Stimulated activated CD4-positive, alpha-beta T cell treated with anti-CD3 and anti-CD28 coated beads, Interleukin-4, amount 100 ng/mL, for 48 hours (primary cell): ENCODE measurements around the gene ASPSCR1.

Experiments used
- DNase-seq, 2 donors: peaks; one replicate each; pipeline ENCODE4 v3.0.0-alpha.2; 2020; ENCODE audit warnings: low read depth in 2 of 2

ASPSCR1 gene, protein sequence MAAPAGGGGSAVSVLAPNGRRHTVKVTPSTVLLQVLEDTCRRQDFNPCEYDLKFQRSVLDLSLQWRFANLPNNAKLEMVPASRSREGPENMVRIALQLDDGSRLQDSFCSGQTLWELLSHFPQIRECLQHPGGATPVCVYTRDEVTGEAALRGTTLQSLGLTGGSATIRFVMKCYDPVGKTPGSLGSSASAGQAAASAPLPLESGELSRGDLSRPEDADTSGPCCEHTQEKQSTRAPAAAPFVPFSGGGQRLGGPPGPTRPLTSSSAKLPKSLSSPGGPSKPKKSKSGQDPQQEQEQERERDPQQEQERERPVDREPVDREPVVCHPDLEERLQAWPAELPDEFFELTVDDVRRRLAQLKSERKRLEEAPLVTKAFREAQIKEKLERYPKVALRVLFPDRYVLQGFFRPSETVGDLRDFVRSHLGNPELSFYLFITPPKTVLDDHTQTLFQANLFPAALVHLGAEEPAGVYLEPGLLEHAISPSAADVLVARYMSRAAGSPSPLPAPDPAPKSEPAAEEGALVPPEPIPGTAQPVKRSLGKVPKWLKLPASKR

DNA sequence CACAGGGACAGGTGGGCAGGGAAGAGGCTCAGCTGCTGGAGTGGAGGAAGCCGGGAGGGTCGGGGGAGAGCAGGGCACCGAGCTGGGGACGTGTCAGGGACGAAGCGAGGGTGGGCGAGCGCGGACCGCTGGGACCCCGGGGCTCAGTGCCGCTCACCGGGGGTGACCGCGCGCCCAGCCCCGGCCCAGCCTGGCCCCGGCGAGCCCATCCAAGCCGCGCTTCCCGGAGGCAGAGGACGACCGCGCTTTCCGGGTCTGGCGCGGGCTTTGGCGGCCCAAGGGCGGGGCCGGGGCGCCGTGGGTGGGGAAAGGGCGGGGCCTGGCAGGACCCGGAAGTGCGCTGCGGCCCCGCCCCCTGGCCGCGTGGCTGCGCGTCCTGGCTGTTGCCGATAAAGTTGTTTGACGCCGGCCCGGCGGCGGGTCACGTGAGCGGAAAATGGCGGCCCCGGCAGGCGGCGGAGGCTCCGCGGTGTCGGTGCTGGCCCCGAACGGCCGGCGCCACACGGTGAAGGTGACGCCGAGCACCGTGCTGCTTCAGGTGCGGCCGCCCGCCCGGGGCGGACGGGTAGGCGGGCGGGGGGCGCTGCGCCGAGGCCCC is at the start of gene ASPSCR1:
ASPSCR1 (plus strand) TSS at position 419 of the 598 bp plus-strand sequence; CDS start at position 437, 18 bp downstream.
- peak; percentile 86 to 93 for DNase-seq

DNA sequence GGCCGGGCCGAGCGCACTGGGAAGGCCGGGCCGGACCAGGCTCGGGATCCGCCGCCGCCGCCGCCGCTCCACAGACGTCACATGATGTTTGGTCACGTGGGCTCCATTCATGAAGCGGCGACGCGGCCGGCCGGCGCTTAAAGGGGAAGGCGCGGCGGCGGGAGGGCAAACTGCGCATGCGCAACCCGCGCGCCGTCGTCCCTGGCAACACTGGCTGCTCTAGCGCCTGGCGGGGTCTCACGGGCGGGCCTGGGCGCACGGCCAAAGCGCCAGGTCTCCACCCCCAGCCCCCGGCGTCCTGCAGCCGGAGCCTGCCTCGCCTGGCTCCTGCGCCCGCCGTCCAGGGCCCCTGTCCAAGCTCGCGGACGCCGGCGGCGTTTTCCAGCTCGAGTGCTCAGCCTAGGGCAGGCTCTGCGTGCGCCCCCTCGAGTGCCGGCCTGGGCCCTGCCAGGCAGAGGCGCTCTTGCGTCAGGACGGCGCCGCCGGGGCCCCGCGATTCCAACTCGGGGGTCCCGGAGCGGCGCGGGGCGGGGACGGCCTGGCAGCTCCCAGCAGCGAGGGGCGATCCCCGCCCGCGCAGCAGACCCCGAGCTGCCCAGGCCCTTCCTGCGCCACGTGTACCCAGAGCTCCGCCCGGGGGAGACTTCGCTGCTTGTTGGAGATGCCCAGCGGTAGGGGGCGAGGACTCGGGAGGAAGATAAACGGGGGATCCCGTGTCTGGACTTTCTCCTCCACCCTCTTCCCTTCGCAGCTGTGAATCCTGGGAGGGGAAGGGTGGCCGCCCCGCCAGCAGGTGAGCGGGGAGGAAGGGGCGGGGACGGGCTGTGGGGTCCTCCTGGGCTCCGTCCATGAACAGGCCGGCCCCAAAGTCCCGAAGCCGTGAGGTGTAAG is 49.5 kb upstream of the ASPSCR1 start, which contains the start of gene MAFG:
MAFG (minus strand) TSS at position 83 of the 891 bp plus-strand sequence. CDS start 4,550 bp downstream, outside the sequence.
- DNase-seq, result peak; percentile 84 to 85

DNA sequence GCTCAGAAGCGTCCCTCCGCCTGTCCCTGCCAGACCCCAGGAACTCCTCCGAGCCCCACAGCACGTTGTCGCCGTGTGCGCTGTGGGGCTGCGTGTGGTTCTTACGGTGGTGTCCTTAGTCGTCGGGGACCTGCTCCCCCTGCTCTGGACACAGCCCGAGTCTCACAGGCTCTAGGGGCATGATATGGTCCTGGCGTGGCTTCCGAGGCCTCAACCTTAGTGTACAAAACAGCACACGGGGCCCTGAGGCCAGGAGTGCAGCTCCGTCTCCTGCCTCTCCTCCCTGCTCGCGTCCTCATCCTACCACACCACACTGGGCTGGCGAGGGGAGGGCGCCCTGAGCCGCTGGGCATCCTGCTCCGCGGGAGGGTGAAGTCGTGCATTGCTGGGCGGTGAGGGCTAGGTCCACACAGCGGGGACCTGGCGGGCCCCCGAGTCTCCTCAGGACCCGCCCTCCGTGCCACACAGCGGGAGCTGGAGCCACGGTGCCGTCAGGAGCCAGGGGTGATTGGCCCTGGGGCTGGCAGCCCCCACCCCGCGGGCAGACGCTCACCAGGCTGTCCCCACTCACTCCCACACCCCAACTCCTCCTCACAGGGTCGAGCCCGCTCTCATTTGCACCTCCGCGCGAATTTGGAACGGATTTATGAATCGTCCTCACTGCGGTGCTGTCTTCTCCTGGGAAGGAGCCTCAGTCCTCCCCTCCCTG is 48.7 kb upstream of the ASPSCR1 start:
- DNase-seq, result no peak

DNA sequence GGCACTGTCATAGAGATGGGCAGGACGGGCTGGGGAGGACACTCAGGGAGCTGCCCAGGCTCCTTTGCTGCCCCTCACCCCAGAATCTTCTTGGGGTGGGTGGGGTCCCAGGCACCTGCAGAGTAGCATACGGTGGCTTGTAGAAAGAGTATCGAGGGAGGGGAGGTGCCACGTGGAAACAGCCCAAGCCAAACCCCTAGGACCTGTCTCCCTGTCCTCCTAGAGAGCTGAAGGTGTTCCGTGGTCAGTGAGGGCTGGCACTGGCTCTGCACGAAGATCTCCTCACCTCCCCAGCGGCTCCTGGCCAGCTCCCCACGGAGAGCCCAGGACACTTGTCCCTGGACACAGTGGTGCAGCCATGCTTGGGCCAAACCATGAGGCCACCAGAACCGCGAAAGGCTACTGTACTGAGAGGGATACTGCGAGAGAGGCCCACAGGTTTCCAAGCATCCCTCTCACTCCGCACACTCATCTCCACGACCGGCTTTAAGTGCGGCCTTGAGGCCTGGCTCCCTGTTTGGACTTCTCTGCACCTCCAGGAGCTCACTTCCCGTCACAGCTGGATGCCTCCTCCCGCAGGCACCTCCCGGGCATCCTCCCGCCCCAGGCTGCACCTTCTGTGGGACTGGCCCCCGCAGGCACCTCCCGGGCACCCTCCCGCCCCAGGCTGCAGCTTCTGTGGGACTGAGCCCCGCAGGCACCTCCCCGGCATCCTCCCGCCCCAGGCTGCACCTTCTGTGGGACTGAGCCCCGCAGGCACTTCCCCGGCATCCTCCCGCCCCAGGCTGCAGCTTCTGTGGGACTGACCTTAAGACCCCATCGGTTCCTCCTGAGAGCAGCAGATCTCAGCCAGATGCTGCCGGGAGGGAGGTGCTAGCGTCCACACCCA is 47.9 kb upstream of the ASPSCR1 start:
- DNase-seq, result no peak

DNA sequence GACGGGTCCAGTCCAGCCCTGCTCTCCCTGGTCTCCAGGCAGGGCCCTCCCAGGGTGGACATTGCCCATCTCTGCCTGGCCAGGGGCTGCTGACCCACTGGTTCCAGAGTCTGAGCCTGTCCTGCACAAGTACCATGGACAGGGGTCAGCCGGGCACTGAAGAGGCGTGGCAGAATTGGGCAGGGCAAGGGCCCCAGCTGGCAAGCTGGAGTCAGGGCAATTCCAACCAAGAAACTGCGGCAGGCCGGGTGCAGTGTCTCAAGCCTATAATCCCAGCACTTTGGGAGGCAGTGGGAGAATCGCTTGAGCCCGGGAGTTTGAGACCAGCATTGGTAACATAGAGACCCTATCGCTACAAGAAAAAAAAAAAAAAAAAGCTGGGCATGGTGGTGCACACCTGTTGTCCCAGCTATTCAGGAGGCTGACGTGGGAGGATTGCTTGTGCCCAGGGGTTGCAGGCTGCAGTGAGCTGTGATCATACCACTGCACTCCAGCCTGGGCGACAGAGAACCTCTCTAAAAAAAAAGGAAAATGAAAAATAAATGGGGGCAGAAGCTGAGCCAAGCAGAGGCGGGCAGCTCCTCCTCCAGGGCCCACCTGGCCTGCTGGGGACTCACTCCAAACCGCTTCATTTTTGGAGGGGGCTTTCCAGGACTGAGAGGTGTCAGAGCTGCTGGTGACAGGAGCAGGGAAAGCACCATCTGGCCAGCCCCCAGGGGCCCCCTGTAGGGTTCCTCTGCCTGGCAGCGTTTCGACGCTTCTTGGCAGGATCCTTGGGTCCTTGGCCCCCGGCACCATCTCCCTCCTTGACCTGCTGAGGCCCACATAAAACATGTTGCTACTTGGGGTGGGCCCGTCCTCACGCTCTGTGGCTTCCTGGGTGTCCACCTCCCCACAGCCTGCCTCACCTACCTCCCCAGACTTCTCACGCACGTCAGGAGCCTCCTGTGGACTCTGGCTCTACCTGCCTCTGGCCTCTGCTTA is 47.0 kb upstream of the ASPSCR1 start:
- DNase-seq, result no peak

DNA sequence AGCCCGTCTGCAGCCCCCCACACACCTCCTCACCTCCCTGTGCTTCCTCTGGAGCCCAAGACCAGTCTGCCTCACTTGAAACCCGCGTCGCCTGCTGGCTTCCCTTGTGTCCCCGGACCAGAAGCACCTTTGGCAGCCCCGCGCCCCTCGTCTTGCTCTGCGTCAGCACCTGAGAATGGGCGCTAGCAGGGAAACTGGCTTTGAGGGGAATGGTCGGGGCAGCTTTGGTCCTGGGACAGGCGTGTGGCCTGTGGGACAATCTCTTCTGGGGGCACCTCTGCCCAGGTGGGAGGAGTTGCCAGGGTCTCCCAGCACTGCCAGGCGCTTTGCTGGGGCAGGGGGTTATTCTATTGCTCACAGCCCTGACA is 46.3 kb upstream of the ASPSCR1 start:
- DNase-seq, result no peak

DNA sequence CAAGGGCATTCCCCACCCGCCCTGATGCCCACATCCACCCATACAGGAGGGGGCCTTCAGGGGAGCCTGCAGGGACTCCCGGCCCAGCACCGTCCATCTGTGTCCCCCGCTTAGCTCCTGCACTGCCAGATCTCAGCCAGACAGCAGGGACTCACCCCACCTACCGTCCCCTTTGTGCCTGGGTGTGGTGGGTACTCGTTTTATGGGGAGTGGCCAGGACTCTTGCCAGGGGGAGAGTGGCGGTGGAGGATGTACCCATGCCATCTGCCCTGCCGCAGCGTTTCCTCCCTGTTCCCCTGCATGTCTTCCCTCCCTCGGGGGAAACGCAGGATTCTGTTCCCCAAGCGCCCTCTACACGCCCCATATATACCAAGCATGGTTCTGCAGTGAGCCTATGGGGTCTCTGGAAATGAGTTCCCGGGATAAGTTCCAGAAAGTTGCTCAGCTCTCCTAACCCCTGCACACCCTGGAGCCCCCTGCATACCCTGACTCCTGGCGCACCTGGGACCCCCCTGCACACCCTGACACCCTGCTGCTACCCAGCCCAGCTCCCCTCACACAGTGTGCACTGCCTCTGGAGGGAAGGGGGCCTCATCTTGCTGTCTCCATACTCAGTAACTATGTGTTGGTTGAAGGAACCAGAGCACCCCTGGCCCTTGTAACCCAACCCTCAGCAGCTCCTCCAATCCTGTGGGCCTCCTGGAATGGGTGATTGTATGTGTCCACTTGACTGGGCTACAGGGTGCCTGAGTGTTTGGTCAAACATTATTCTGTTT is 45.7 kb upstream of the ASPSCR1 start:
- no peak for DNase-seq

DNA sequence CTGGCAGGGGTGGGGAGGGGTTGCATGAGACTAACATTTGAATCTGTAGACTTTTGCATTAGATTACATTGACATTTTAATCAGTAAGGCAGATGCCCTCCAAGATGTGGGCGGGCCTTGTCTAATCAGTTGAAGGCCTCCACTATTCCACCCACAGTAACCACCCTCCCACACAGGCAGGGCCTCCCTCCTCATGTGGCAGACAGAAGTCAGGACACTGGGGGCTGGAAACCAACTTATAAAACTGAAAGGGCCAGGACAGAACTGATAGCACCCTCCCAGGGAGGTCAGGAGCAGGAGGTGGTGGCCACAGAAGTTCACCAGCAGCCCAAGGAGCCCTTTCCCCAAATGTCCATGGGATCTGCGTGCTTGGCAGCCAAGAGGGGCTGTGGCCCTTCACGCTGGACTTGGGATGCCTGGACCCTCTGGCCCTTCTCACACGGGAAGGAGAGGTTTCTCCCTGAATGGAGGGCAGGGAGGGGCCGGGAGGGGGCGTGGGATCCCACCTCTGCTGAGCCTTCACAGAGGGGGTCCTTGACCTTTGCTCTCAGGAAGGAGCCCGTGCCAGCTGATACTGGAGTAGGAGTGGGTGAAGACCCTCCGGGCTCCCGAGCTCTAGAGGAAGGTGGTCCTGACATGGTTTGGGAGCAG is 45.0 kb upstream of the ASPSCR1 start:
- no peak for DNase-seq

DNA sequence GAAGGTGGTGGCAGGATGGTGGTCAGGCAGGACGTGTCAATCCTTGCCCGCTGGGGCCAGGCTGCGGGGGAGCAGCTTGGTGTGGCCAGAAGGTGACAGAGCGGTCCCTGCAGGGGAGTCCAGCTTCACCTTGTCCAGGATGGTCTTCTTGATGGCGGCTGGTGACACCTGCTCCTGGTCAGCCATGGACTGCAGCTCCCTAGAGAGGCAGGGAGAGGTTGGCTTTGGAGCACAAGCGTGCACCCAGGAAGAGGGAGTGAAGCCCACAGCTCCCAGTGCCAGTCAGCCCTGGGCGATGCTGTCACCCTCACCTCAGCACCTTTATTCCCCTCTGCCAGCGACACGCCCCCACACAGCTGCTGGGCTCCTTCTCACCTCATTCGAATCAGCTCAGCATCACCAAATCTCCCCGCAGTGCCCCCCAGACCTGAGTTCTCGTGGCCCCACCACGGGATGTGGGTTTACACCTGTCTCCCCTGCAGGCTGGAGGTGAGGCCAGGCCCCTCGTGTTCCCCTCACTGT is 44.2 kb upstream of the ASPSCR1 start:
- DNase-seq, result no peak

DNA sequence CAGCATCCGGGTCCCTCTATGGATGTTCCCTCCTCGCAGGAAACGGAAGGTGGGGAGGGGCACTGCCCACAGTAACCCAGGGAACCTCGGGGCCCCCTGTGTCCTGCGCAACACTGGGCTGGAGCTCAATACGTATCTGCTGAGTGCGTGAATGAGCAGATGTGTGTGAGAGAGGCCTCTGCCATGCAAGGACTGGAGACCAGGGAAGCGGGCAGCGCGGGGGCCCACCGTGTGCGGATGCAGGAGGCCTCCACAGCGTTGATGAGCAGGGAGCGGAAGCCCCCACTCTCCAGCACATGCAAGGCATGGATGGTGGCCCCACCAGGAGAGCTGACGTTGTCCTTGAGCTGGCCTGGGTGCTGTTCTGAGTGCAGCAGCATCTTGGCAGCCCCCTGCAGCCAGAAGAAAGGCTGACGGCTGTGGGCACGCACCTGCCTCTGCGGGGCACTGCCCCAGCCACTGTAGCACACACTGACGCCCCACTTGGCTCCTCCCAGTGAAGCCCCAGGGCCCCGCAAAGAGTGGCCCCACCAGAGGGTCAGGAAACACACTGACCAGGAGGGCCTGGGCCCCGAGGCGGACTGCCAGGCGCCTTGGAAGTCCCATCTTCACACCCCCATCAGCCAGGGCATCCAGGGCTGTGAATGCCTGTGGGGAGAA is 43.2 kb upstream of the ASPSCR1 start:
- no peak for DNase-seq

DNA sequence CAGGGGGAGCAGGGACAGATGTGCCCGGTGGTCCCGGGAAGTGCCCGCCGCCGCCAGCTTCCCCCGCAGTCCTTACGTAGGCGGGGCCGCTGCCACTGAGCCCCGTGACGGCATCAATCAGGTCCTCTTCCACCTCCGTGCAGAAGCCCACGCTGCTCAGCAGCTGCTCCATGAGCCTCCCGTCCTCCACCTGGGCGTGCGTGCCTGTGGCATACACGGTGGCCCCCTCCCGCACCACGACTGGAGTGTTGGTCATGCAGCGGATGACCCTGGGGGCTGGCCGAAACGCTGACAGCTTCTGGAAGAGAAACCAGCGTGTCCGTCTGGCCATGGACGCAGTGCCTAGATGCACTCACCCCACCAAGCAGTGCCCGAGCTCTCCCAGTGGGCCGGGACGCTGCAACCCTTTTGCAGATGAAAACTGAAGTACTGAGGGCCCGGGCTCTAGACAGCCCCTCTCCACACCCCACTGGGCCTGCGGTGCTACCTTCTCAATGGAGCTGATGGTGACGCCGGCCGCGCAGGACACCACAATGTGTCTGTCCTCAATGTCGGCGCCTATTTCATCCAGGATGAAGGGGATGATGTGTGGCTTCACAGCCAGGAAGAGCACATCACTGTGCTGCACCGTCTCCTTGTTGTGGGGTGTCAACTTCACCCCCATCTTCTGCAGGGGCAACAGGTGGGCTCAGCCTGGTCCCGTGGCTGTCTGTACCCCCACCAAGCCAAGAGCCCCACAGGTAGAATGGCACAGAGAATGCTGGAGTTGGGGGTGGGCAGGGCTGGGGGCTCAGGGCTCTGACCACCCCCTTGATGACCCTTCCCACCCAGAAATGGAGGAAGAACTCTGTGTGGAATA is 42.4 kb upstream of the ASPSCR1 start:
- DNase-seq, result no peak

DNA sequence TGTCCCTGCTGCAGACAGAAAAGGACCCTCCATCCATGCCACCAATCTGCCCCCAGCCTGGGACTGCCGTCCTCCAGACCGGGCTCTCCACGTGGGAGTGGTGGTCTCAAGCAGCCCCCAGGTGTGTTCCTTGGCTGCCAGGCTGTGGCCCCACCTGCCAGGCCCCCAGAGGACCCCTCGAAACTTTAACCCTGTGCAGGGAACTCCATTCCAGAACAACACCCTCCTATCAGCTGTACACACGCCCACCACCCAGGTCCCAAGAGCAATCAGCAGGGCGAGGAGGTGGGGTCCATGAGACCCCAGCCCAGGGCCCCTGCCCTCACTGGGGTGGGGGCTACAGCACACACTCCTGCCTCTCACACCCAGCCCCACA is 41.7 kb upstream of the ASPSCR1 start:
- DNase-seq, result no peak

DNA sequence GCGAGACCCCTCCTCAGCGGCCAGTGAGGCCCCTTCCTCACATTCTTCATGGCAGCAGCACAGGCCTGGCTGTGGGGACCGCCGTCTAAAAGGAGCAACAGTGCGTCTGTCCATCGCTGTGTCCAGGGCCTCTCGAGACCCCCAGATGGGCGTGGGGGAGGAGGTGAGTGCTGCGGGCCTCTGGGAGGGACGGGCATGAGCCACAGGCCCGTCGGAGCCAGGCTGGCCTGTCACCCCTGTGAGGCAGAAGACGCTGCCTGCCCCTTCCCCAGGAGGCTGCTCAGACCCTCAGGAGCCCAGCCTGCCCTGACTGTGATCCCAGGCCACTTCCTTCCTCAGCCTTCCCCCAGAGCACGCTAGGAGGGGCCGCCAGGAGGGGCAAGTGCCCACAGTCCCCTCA is 38.2 kb upstream of the ASPSCR1 start:
- DNase-seq, result no peak

DNA sequence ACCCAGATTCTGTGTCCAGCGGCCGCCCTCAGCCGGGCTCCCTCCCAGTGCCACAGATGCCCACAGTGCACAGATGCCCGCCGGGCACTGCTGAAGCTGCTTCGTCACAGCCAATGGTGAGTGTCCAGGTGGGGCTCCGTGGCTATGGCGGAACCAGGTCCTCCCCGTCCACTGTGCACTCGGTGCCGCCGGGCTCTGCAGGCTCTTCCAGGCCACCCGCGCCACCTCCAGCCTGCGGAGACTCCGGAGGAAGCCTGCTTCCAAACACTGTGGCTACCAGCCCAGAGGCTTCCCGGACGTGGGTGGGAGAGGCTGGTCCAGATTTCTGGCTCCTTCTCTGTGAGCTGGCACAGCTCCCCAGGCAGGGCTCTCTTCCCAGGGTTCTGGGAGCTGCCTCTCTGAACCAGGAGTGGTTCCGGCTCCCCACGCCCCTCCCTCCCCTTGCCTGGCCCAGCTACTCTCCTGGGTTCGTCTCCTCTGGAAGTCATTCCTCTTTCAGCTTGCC is 37.5 kb upstream of the ASPSCR1 start:
- DNase-seq, result no peak

DNA sequence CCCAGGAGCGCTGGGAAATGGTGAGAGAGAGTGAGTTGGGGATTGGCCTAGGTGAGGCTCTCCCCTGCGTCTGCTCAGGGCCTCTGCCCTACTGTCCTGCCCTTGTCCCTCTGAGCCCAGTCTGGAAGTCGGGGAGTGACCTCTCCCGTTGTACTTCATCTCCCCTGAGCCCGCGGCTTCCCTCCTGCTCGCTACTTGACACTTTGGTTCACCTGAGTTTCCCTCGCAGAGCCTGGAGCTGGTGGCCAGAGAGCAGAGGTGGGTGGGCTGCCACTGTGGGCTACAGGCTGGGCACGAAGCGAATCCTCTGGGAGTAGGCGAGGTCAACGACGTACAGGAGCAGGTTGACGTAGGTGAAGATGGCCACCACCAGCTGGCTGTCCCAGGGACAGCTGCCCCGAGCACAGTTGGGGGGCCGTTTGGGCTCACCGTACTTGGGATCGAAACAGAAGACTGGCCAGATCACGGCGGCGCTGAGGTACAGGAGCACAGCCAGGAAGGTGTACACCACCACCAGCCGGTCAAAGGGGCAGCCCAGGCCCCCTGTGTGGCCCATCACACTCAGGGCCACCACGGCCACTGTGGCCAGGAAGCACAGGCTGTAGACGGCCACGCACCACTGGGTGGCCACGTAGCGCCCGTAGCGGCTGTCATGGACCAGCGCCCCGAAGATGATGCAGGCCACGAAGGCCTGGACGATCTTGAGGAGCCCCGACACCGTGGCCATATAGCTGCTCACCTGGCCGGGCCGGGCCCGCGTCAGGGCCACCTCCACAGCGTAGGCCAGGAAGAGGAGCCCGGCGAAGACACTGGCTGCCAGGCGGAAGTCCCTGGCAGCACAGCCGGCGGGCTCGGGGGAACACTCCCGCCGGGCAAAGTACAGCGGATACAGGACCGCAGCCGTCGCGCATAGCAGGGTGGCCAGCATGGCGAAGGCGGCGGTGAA is 36.6 kb upstream of the ASPSCR1 start:
- no peak for DNase-seq
